Measurements from ENCODE around the gene OR2F1.
"Not testable (repeated sequence)": the region's sequence is repeated elsewhere in the genome, so short reads cannot be mapped to it uniquely, and the experiment has no call there.

OR2F1 gene

GRCh38 chr7:144010821-144011220, 56.2 kb downstream of the OR2F1 start:
- DNase-seq = not testable (repeated sequence)

GRCh38 chr7:144011458-144012230, 57.0 kb downstream of the OR2F1 start:
- no peak for DNase-seq
